ENCODE data around the gene KLHL41.

KLHL41 gene

GRCh38 chr2:169509298-169509885 lies at the start of gene KLHL41:
Gene KLHL41 (plus strand): TSS chr2:169509702. CDS start chr2:169509779, 77 bp downstream.
- Histone ChIP-seq H3K9ac (ENCODE audit: low read length) (no peak within 1 kb of the TSS), H3K27ac (ENCODE audit: low read length) (no peak within 1 kb of the TSS), H3K9me2 (replicated peaks; ENCODE audit: insufficient read depth, low read length) (no peaks in the 10 kb centered on the region), H2AFZ (ENCODE audit: low read length) (no peak within 1 kb of the TSS), H3K4me1 (ENCODE audit: low read length) (no peaks in the 10 kb centered on the region), H3K79me2 (ENCODE audit: low read length) (no peaks in the 10 kb centered on the region), H4K20me1 (ENCODE audit: insufficient read depth, low read length) (no peaks in the 10 kb centered on the region), H3K27me3 (replicated peaks; ENCODE audit: insufficient read depth, low read length) (no peaks in the 10 kb centered on the region), H3F3A (ENCODE audit: insufficient read depth, low read length) (no peaks in the 10 kb centered on the region), H3K9me3 (replicated peaks; ENCODE audit: insufficient read depth, low read length) (no peaks in the 10 kb centered on the region), H3K36me3 (replicated peaks; ENCODE audit: insufficient read depth, low read length) (no peaks in the 10 kb centered on the region), H3K4me3 (ENCODE audit: low read length) (no peak within 1 kb of the TSS), H3K4me2 (ENCODE audit: low read depth, low read length) (no peak within 1 kb of the TSS)
- no peak for DNase-seq
- no peak for TF ChIP-seq EZH2 (optimal IDR thresholded peaks at IDR 0.05; ENCODE audit: low read depth, low read length)
- no peak for TF ChIP-seq EZH2phosphoT487 (IDR thresholded peaks at IDR 0.05; ENCODE audit: low read length)
- TF ChIP-seq CTCF (IDR thresholded peaks at IDR 0.05; ENCODE audit: low read length): no peak

- DNase-seq: peak; percentile 34
- Histone ChIP-seq H3K4me3 (ENCODE audit: low read length) (no peak overlapping the region), H3K9ac (ENCODE audit: low read length) (no peak overlapping the region), H3K4me1 (ENCODE audit: low read length) (no peaks in the 10 kb centered on the region), H3K27ac (ENCODE audit: low read length) (no peak overlapping the region), H3K79me2 (ENCODE audit: low read length) (no peaks in the 10 kb centered on the region), H3F3A (ENCODE audit: insufficient read depth, low read length) (no peaks in the 10 kb centered on the region), H3K9me3 (replicated peaks; ENCODE audit: insufficient read depth, low read length) (no peaks in the 10 kb centered on the region), H3K27me3 (replicated peaks; ENCODE audit: insufficient read depth, low read length) (no peaks in the 10 kb centered on the region), H3K9me2 (replicated peaks; ENCODE audit: insufficient read depth, low read length) (no peaks in the 10 kb centered on the region), H3K36me3 (replicated peaks; ENCODE audit: insufficient read depth, low read length) (no peaks in the 10 kb centered on the region), H3K4me2 (ENCODE audit: low read depth, low read length) (no peak overlapping the region), H4K20me1 (ENCODE audit: insufficient read depth, low read length) (no peaks in the 10 kb centered on the region), H2AFZ (ENCODE audit: low read length) (no peak overlapping the region)
- no peak for TF ChIP-seq EZH2 (optimal IDR thresholded peaks at IDR 0.05; ENCODE audit: low read depth, low read length)
- TF ChIP-seq EZH2phosphoT487 (IDR thresholded peaks at IDR 0.05; ENCODE audit: low read length): no peak
- no peak for TF ChIP-seq CTCF (IDR thresholded peaks at IDR 0.05; ENCODE audit: low read length)
These were observed 48.4 kb upstream of the KLHL41 start for GRCh38 chr2:169461143-169461542.

- Histone ChIP-seq H3K9me3 (replicated peaks; ENCODE audit: insufficient read depth, low read length) (no peaks in the 10 kb centered on the region), H3F3A (ENCODE audit: insufficient read depth, low read length) (no peaks in the 10 kb centered on the region), H3K4me2 (ENCODE audit: low read depth, low read length) (no peak overlapping the region), H2AFZ (ENCODE audit: low read length) (no peak overlapping the region), H3K9ac (ENCODE audit: low read length) (no peak overlapping the region), H4K20me1 (ENCODE audit: insufficient read depth, low read length) (no peaks in the 10 kb centered on the region), H3K27ac (ENCODE audit: low read length) (no peak overlapping the region), H3K4me1 (ENCODE audit: low read length) (no peaks in the 10 kb centered on the region), H3K9me2 (replicated peaks; ENCODE audit: insufficient read depth, low read length) (no peaks in the 10 kb centered on the region), H3K36me3 (replicated peaks; ENCODE audit: insufficient read depth, low read length) (no peaks in the 10 kb centered on the region), H3K4me3 (ENCODE audit: low read length) (no peak overlapping the region), H3K27me3 (replicated peaks; ENCODE audit: insufficient read depth, low read length) (no peaks in the 10 kb centered on the region), H3K79me2 (ENCODE audit: low read length) (no peaks in the 10 kb centered on the region)
- TF ChIP-seq CTCF (IDR thresholded peaks at IDR 0.05; ENCODE audit: low read length) (no peak), EZH2 (optimal IDR thresholded peaks at IDR 0.05; ENCODE audit: low read depth, low read length) (no peak), EZH2phosphoT487 (IDR thresholded peaks at IDR 0.05; ENCODE audit: low read length) (no peak)
- DNase-seq: no peak
These were observed 46.4 kb upstream of the KLHL41 start for GRCh38 chr2:169462896-169463695.
